Measurements from ENCODE around the gene HCN4.

HCN4 gene

DNA sequence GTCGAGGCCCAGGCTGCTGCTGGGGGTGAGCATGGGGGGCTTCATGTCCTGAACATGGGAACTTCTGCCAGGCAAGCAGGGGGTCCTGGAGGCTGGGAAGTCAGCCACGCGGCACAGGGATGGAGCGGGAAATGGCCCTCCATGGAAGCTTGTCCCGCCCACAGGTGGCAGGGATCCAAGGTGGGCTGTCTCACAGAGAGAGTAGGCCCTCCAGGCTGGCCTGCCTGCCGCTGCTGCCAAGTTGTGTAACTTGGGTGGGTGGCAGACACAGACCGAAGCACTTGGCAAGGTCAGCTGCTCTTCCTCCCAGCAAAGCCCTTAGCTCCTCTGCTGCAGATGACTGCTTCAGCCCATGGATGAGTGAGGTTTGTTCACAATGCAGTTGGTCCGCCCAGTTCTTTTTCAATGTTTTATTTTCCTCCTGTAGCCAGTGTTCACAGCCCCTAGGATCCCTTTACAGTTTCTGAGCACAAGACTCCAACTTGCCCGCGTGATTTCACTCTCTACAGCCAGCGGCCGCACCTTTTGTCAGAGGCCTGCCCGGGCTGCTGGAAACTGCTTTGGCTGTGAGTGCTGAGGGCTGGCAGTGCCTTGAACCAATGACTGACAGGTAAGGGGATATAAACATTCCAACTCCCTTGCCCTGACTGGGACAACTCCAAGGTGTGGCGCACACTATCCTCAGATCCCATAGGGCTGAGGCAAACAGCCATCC, 26.7 kb downstream of the HCN4 start:
- DNase-seq = no peak

DNA sequence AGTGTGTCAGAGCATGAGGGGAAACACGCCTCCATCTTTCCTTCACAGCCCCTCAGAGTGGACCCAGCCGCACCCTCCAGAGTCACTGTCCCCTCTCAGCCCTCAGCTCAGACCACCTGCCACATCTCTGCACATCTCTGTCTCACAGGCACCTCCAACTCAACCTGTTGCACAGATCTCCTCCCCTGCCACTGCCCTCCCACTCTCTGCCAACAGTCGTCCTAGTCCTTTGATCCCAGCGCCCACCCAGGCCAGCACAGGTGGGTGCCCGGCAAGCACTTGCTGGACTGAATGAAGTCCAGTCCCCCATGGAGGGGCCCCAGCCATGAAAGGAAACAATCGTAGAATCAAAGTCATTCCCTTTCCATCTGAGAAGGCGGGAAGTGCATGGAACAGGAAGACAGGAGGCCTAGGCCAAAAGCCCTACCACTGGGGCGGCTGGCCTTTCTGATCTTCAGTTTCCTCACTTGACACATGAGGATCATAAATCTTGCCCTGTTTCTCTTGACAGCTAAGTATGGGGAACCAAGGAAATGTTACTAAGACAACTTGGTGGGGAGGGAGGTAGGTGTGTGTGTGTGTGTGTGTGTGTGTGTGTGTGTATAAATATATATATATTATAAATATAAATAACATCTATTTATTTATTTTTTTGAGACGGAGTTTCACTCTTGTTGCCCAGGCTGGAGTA, 28.1 kb downstream of the HCN4 start:
- no peak for DNase-seq

DNA sequence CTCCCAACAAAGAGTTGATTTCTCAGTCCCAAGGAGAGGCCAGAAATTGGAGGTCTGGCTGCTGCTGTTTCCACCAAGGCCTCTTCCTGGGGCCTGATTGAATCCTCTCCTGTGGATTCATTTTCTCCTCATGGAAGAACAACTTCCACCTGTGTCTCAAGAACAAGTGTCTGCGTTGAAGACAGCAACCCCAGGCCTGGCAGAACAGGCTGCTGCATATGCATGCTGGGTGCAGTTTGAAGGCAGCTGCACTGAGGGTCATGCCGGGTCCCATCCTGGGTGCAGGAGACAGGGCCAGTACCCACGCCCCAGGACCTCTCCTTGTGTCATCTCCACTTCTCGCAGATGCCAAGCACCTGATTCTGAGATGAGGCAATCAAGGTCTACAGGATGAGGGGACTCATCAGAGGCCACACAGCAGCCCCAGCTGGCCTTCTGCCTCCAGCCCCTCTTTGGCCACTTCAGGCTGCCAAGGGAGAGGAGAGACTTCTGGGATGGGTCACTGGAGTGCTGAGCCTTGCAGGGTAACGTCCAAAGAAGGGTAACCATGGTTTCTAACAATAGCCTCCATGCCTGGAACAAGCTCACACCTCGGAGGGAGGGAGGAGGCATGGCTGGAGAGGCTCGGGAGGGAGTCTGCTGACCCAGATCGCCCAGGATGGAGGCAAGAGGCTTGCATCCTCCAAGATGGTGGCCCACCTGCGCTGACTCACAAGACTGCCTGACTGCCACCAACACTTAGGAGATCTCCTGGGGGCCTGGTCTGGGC, 30.0 kb downstream of the HCN4 start:
- no peak for DNase-seq

DNA sequence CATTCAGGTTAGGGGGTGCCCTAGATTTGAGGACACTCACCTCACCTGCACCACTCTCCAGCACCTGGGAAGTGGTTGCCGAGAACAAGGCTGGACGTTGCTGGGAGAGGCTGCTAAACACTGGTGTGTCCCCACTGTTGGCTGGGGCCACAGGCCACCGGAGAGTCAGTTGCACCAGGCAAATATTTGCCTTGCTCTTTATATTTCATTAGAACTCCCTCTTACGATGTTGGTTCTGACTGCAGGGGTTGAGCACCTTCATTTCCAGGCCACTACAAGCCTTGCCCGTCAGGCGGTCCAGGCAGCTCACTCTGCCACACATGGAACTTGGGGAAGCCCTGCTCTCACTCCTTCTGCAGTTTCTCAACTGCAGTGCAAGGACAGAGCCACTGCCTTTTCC, 30.7 kb downstream of the HCN4 start:
- no peak for DNase-seq

DNA sequence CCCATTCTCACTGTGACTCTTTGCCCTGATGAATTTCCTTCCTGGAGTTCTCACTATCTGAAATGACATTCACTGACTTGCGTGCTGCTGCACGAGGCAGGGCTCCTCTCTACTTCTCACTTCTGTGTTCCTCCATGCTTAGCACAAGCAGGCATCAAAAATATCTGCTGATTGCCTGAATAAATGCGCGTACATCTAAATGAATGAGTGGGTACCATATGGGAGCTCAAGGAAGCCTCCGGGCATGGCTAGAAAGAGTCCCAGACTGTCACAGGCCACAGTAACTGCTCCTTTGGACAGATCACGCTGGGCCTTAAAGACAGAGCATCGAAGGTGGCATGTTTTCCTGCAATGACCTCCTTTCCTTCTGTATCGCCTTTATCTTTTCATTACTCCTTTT, 31.6 kb downstream of the HCN4 start:
- DNase-seq = no peak

DNA sequence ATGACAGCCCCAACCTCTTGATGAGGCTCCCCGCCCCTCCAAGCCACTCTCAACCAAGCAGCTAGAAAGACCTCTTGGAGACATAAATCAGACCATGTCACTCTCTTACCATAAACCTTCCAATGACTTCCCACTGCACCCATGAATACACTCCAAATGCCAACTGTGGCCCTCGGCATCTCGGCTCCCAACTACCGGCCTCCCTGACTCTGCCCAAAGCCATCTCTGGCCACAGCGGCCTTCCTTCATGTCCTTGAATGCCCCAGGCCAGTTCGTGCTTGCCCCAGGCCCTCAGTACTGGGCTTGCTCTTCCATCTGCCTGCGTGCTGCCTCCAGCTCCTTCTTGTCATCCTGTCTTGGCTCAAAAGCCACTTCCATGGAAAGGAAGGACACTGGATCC, 32.0 kb downstream of the HCN4 start:
- DNase-seq = no peak

DNA sequence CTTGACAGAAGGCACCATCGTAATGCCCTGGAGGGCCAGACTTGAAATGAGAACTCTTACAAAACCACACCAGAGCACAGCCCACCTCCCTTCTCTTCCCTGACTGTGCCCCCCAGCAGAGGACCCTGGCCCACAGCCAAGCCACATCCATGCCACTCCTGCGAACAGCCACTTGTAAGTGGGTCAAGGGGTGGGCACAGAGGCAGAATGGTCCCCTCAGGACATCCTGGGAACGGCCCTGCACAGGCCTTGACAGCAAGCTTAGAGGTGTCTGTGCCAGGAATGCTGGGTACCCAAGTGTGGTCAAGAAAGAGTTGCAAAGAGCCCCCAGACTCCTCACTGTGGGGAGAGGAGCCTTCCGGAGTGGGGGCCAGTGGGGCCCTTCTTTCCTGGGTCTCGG, 33.3 kb downstream of the HCN4 start:
- no peak for DNase-seq

DNA sequence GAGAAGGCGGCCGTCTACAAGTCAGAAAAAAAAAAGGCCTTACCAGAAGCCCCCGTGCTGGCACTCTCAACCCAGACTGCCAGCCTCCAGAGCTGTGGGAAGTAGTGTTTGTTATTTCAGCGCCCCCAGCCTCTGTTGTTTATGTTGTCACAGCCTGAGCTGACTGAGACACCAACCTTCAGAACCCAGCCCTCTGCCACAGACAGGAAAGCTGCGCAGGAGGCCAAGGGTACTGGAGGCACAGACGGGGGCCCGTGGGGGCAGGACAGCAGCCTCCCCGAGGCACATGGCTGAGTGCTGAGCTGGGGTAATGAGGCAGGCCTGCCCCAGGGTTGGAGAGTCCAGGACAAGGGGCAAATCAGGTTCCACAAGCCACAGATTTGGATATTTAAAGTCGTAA, 33.7 kb downstream of the HCN4 start:
- no peak for DNase-seq

DNA sequence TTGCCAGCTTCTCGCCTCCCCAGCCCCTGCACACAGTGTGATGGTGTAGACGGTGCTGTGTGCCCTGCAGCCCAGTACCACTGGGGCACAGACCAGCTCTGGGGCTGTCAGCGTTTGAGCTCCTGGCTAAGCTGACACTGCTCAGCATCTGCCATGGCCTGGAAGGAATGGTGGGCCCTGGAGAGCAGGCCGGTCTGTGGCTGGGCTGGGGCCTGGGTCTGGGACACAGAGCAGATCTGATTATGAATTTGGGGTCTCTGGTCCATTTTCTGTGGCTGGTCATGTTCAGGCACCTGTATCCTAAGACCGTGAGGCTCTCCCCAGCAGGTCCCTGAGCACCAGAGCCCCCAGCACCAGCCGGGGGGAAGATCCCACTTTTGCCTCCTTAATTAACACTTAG, 34.7 kb downstream of the HCN4 start:
- no peak for DNase-seq

DNA sequence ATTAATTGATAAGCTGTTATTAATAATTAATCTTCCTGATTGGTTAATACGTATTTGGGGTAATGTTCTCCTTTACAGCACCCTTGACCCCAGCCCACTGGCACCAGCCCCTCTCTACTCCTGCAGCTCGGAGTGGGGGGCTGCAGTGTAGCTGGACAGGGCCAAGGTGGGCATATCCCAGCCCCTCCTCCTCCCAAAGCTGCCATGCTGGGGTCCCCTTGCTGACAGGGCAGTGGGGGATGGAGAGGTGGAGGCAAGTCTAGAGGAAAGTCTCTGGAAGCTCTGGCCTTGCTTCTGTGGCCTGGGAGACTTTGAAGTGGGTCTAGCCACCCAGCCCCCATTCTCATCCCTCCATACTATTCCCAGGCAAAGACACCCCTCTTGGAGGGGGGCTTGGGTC, 35.8 kb downstream of the HCN4 start:
- no peak for DNase-seq

DNA sequence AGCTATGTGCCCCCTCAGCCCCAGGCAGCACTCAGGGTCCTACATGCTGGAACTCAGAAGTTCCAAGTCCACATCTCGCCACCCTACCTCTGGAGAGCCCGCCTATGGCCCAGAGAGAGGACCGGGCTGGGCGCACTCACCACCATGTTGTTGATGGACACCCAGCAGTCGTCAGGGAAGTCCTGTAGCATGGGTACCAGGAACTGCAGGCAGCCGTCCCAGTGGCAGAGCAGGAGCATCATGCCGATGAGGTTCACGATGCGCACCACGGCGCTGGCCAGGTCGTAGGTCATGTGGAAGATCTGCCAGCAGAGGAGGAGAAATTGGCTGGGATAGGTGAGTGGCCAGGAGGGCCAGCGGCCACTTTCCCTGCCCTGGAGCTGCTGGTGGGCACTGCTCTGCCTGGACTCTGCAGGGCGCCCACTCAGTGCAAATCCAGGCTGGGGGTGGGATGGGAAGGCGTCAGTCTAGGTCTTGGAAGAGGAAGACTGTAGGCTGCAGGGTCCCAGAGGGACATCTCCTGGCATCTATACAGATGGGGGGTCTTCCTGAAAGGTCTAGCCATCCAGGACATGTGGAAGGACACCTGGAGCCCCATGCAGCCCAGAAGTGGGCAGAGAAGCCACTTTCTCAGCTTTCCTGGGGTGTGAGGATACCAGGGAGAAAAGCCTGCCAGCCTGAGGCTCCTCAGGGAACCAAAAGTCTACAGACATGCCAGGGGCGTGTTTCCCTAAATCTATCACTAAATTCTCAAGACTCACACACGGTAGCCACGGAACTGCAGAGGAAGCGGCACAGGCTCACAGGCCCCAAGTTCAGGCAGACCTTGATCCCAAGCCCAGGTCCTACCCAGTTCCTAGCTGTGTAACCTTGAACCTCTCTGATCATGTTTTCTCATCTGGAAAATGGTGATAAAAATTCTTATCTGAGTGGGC, 36.5 kb downstream of the HCN4 start:
- DNase-seq = no peak

DNA sequence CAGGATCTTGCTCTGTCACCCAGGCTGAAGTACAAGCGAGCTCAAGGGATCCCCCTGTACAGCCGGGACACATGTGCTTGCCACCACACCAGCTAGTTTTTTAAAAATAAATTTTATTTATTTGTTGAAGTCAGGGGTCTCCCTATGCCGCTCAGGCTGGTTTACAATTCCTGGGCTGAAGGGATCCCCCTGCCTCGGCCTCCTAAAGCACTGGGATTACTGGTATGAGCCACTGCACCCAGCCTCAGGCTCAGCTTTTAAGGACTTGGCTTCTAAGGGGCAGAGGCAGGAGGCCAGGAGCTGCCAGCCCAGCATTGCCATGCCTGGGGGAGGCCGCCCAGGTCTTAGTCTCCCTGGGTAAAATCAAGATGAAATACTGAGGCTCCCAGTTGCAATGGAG, 37.3 kb downstream of the HCN4 start:
- no peak for DNase-seq

DNA sequence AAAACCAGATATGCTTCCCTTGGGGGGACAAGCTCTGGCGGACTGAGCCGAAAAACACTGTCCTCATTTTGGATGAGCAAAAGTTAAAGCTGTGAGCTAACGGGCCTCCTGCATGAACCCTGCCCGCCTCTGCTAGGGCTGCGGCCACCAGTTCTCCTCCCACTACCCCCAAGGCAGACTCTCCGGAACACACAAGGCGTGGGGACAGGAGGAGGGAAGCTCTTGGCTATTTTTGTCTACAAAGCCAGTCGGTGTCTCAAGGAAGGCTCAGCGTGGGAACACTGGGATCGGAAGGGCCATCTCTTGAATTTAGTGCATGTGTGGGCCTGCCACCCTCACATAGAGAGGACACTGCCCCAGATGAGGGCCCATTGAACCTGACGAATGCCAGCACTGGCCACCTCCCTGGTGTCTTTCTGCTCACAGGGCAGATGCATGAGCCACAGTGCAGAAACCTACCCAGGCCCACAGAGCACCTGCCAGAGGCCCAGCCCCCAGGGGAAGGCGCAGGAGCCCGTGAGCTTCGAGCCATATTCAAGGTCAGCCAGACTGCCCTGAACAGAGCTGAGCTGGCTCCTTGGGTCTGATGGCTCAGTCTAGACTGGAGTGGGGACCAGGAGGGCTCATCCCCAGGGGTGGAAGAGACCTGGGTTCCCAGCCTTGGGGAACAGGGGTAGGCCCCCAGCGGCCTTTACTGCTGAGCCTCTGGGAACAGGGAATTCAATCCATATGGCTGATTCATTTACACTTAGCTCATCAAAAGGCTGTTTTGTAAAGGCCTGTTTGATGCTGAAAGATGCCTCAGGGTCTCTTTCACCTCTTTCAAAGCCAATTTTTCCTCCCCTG, 38.3 kb downstream of the HCN4 start:
- no peak for DNase-seq

DNA sequence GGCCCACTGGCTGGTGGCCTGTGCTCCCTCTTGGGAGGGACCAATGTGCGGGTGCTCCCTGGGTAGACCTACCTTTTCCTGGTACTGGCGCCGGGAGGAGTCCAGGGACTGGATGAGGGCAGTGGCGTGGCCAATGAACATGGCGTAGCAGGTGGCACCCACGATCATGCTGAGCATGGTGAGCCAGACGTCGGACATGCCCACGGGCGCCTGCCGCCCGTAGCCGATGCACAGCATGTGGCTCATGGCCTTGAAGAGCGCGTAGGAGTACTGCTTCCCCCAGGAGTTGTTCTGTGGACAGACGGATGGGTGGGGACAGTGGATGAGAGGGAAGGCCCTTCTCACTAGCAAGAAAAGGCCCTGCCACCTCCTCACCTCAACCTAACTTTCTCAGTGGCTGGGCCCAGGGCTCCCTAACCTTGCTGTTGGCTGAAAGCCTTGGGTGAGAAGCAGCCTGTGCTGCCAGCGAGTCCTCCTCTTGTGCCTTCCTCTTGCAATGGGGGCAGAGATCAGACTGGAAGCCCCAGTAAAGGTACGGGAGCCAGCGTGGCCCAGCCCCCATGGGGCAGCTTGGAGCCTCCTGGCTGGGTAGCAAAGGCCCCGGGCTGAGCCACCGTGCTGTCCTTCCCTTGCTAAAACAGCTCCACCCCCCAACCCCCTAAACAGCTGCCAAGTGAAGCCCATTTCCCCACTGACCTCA, 39.1 kb downstream of the HCN4 start:
- DNase-seq = no peak

DNA sequence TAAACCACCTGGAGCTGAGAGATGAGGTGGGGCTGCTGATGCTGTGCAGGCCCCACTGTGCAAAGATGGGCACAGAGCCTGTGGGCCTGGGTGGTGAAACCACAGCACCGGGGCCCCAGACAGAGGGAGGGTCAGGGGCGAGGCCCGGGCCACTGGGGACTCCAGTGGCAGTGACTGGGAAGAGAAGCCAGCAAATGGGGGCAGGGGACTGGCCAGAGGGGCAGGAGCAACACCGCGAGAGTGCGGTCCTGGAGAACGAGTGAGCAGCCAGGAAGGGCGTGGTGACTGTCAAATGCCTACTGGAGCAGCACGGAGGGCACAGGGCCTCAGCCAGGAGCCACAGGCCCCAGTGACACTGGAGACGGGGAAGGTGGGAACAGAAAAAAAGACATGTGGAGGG, 39.8 kb downstream of the HCN4 start:
- no peak for DNase-seq

DNA sequence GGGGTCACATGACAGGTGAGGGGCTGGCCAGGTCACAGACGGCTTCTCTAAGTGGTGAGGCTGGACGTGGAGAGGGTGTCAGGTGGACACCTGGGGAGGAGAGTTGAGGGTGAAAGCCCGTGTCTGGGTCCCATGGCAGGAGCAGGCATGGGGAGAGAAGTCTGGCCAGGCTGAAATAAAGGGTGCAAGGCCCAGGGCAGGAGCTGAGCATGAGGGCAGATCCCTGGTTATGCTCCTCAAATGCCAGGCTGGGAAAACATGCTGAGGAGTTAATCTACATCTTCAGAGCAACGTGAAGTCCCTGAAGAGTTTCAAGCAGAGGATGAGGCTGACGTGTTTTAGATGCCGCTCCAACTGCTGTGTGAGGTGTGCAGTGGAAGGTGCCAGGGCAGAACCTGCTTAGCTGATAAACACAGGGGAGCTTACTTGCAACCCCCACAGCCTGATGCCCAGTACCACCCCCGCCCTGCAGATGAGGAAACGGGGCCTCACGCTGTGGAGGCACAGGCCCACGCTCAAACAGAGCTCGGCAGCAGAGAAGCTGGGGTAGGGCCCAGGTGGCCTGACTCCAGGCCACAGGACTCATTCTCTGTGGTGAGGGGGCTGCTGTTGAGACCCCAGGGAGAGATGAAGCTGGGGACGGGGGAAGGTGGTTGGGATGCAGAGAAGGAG, 40.5 kb downstream of the HCN4 start:
- DNase-seq = no peak

DNA sequence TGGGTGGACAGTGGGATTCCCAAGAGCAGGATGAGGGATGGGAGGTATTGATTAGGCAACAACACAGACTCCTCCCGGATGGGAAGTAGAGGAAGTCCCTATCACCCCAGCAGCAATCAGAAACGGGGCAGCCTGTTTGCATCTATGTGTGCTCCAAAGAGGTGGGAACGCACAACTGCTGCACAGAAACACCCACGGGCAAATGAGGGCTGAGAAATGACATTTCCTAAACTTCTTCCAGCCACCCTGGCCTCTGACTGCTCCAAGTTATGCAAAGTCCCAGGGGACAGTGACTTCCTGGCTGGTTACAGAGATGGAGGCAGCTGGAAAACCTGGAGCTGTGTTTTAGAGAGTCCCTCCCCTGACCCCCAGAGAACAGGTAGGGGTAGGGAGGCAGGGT, 42.6 kb downstream of the HCN4 start:
- no peak for DNase-seq

DNA sequence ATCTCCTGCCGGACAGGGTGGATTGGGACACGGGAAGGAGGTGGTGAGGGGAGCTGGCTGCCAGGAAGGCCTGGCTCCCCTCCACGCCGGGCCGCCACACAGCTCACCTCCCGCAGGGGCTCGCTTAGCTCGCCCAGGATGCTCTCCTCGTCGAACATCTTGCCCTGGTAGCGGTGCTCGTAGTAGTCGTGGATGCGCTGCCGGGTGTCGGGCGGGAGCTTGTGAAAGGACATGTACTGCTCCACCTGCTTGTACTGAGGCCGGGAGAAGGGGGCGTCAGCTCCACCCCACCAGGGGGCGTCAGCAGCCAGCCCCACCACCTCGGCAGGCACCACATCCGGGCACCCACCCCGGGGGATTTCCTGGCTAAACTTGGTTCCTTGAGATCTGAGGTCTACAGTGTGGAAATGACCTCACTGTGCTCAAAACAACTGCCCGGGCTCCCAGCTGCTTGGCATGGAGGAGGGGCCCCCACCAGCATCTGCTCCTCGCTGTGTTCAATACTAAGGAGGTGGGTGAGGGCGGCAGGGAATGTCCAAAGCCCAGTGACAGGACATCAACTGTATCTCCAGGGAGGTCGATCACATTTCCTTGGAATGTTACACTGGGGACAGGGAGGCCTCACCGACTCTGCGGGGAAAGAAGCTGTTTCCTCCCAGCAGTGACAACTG, 43.4 kb downstream of the HCN4 start:
- DNase-seq = no peak

DNA sequence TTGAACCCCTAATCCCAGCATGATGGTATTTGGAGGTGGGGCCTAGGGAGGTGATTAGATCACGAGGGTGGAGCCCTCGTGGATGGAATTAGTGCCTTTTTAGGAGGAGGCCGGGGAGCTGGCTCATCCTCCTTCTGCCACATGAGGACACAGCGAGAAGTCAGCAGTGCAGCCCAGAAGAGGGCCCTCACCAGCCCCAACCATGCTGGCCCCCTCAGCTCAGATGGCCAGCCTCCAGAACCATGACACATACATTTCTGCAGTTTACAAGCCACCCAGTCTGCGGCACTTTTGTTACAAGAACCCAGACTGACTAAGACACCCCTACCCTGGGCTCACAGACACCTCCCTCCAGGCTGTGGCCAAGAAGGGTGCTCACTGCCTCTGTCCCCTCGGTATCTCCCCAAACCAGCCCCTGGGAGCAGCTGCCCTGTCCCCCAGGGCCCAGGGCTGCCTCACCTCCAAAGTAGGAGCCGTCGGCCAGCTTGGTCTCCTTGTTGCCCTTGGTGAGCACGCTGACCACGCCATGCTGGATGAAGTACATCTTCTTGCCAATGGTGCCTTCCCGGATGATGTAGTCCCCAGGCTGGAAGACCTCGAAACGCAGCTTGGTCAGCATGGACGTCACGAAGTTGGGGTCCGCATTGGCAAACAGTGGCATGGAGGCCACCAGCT, 44.1 kb downstream of the HCN4 start:
- DNase-seq = no peak

DNA sequence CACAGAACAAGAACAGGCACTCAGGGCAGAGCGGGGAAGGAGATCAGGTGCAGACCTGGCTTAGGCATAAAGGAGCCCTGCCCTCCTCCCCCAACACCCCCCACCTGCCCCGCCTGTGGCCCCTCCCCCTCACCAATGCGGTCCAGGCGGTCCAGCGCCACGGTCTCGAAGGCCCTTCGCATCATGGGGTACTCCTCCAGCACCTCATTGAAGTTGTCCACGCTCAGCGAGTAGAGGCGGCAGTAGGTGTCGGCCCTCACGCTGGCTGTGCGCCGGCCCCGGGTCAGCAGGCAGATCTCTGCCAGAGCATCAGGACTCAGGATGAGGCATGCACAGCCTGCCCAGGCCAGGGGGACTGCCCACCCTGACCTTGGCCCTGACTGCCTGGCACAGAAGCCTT, 44.8 kb downstream of the HCN4 start:
- no peak for DNase-seq

All from fibroblast of skin of right biceps (primary cell).